K562 (cell line): ENCODE data around the gene GLI1. TPM values are rescaled to one million over a fixed set of nuclear protein-coding genes. Genes with fewer than 3 reads are reported as not detected.
A peak's percentile ranks its signal among the peaks of the same experiment; 100 is the strongest.

ENCODE experiments used
- BCOR ChIP-seq: fragments of 450-650 bp; IDR thresholded peaks from 2 replicates; pipeline ENCODE4 v1.6.1; 2016
- CBFA2T2 ChIP-seq: fragments of 450-650 bp; conservative IDR thresholded peaks from 2 replicates; pipeline ENCODE4 v1.6.1; 2017; ENCODE audit warnings: mild to moderate bottlenecking
- CBFA2T3 ChIP-seq: fragments of 450-650 bp; IDR thresholded peaks from 2 replicates; pipeline ENCODE4 v1.6.1; 2017
- CEBPB ChIP-seq: fragments of 450-650 bp; IDR thresholded peaks from 2 replicates; pipeline ENCODE4 v1.6.1; 2016; ENCODE audit warnings: missing genetic modification characterization, missing compliant biosample characterization
- KDM1A ChIP-seq, 2 experiments: fragments of 450-650 bp; IDR thresholded peaks; 2 replicates each; pipeline ENCODE4 v1.6.1; 2016; ENCODE audit warnings: mild to moderate bottlenecking in 2 of 2
- MGA ChIP-seq: fragments of 450-650 bp; IDR thresholded peaks from 2 replicates; pipeline ENCODE4 v1.6.1; 2016; ENCODE audit warnings: mild to moderate bottlenecking, moderate library complexity
- NR3C1 ChIP-seq: sonication (generic); formaldehyde crosslinking; IDR thresholded peaks from 2 replicates; pipeline ENCODE4 v1.8.1; 2022; ENCODE audit warnings: missing genetic modification reagents
- SAFB ChIP-seq: fragments of 200-400 bp; formaldehyde crosslinking; IDR thresholded peaks from 2 replicates; pipeline ENCODE4 v1.6.1; 2017; ENCODE audit warnings: low read depth, low read length, borderline replicate concordance
- SAP30 ChIP-seq: fragments of 200-600 bp; sonication (generic); IDR thresholded peaks from 2 replicates; pipeline ENCODE4 v1.6.1; 2012; ENCODE audit warnings: borderline replicate concordance, low read depth, mild to moderate bottlenecking, moderate library complexity, low read length, control low read depth, inconsistent platforms; ENCODE audit not compliant: insufficient read depth, poor library complexity, severe bottlenecking
- TCF3 ChIP-seq: sonication (generic); formaldehyde crosslinking; IDR thresholded peaks from 2 replicates; pipeline ENCODE4 v1.4.0; 2020; ENCODE audit warnings: mild to moderate bottlenecking, missing genetic modification reagents
- USF1 ChIP-seq: sonication (generic); formaldehyde crosslinking; IDR thresholded peaks from 2 replicates; pipeline ENCODE4 v1.9.0; 2022; ENCODE audit warnings: mild to moderate bottlenecking, missing genetic modification reagents
- ZBTB7A ChIP-seq: IDR thresholded peaks from 2 replicates; pipeline ENCODE4 v1.6.1; 2011; ENCODE audit warnings: low read depth, mild to moderate bottlenecking, low read length, moderate library complexity, borderline replicate concordance; ENCODE audit not compliant: control insufficient read depth
- ZNF121 ChIP-seq: sonication (generic); formaldehyde crosslinking; conservative IDR thresholded peaks from 2 replicates; pipeline ENCODE4 v1.8.0; 2022; ENCODE audit warnings: missing genetic modification reagents
- ZNF445 ChIP-seq: fragments of 250-450 bp; sonication (Bioruptor Pico); IDR thresholded peaks from 2 replicates; pipeline ENCODE4 v1.4.0; 2020; ENCODE audit warnings: low read depth, mild to moderate bottlenecking, moderate library complexity
- ZNF507 ChIP-seq: conservative IDR thresholded peaks from 2 replicates; pipeline ENCODE4 v1.6.1; 2017; ENCODE audit warnings: missing genetic modification characterization, missing compliant biosample characterization
- ZNF707 ChIP-seq: fragments of 250-450 bp; sonication (Bioruptor Pico); conservative IDR thresholded peaks from 2 replicates; pipeline ENCODE4 v1.8.0; 2022; ENCODE audit warnings: inconsistent platforms, mild to moderate bottlenecking, moderate library complexity
- polyA plus RNA-seq, 8 experiments: library from polyadenylated mRNA; depleted of rRNA in 4 of 8; stranded (reverse) in 5 of 8; unstranded in 3 of 8; fragments of >200 nt; fragmentation: Nextera tagmentation in 2 of 8; fragmentation: Illumina TruSeq in 1 of 8; extraction: Ambion mirVana in 2 of 8; extraction: Trizol in 1 of 8; gene quantifications; 2 replicates each; pipeline versions ENCODE4 v1.2.1 to v1.2.3, GENCODE V29; 2011 to 2014; ENCODE audit warnings: inconsistent platforms in 1 of 8, missing spikeins in 1 of 8
- total RNA-seq, 7 experiments: library from RNA; depleted of rRNA in 6 of 7; stranded (reverse); fragments of >200 nt in 6 of 7; fragmentation: Illumina TruSeq in 2 of 7; extraction: Trizol in 2 of 7; gene quantifications; 2 replicates each; pipeline versions ENCODE4 v1.2.1 to v1.2.3, GENCODE V29; 2011 to 2021; ENCODE audit warnings: low replicate concordance in 1 of 7
- TF ChIP-seq, protein P1 (sequence below): fragments of 250-450 bp; sonication (Bioruptor Pico); IDR thresholded peaks from 2 replicates; pipeline ENCODE4 v1.4.0; 2020

Gene GLI1
- total and polyA plus RNA-seq, 9 of the 15 experiments (the other 6 are each of a cell fraction or from before 2014, with no cell fraction given): 0.24 to 3.7 (median 0.61) TPM

GRCh38 chr12:57444744-57445143 is 14.8 kb upstream of the GLI1 start (continued):
- TF ChIP-seq CBFA2T3 (peak; percentile 71), ZNF707 (no peak), MGA (peak; percentile 42; the same call in 1 of the 2 replicates), CEBPB (tag) (no peak), ZNF507 (no peak), KDM1A (IDR thresholded peaks at IDR 0.05) (peak; percentile 47 to 50; a peak in 3 of 4 replicates), ZNF445 (no peak), ZNF121 (CRISPR knock-in tag) (peak; percentile 66), ZBTB7A (no peak), NR3C1 (CRISPR knock-in tag) (no peak), USF1 (CRISPR knock-in tag) (no peak), BCOR (peak; percentile 22; the same call in 1 of the 2 replicates), SAFB (no peak), CBFA2T2 (peak; percentile 43), TCF3 (CRISPR knock-in tag) (peak; percentile 63), SAP30 (no peak)
- TF ChIP-seq, protein P1, sequence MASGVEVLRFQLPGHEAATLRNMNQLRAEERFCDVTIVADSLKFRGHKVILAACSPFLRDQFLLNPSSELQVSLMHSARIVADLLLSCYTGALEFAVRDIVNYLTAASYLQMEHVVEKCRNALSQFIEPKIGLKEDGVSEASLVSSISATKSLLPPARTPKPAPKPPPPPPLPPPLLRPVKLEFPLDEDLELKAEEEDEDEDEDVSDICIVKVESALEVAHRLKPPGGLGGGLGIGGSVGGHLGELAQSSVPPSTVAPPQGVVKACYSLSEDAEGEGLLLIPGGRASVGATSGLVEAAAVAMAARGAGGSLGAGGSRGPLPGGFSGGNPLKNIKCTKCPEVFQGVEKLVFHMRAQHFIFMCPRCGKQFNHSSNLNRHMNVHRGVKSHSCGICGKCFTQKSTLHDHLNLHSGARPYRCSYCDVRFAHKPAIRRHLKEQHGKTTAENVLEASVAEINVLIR (CRISPR knock-in tag): no peak
